GM21447 (cell line): ENCODE results near the gene HECW1.
"Not testable (repeated sequence)": the region's sequence is repeated elsewhere in the genome, so short reads cannot be mapped to it uniquely, and the experiment has no call there.

Source experiments
- ATAC-seq: cut with Tn5 transposase; IDR thresholded peaks from one replicate; pipeline ENCODE4 v1.9.1; 2021; ENCODE audit not compliant: unreplicated experiment

Gene HECW1

DNA sequence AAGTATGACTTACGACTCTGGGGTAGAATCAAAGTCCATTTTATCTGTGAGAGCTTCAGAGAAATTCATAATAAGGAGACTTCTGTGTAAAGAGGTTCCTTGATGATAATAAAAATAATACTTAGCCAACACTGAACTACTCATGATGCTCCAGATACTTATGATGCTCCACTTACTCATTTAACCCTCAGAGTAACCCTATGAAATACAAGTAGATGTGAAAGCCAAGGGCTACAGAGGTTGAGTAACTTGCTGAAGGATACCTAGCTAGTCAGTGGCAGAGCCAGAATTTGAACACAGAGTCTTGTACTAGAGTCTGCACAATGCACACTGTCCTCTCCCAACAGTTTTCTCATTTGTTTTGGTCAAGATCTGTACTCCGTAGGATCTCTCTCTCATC is 89.5 kb downstream of the HECW1 start:
- no peak for ATAC-seq

DNA sequence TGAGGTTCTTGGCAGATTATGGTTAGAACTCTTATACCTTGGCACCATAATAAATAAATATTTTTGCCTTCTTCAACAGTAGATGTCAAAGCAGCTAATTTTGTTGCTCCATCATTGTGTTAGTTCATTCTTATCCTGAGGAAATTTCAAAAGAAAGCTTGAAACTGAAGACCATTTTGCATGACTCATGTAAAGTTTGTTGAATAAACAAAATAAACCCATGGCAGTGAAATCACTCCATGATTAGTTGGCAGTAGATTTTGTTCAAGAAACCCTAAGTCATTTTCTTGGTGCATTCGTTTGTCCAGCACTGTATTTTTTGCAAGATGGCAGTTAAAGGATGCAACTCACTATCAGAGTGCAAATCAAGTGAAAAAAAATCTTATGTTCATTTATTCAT is 91.6 kb downstream of the HECW1 start:
- ATAC-seq: no peak

DNA sequence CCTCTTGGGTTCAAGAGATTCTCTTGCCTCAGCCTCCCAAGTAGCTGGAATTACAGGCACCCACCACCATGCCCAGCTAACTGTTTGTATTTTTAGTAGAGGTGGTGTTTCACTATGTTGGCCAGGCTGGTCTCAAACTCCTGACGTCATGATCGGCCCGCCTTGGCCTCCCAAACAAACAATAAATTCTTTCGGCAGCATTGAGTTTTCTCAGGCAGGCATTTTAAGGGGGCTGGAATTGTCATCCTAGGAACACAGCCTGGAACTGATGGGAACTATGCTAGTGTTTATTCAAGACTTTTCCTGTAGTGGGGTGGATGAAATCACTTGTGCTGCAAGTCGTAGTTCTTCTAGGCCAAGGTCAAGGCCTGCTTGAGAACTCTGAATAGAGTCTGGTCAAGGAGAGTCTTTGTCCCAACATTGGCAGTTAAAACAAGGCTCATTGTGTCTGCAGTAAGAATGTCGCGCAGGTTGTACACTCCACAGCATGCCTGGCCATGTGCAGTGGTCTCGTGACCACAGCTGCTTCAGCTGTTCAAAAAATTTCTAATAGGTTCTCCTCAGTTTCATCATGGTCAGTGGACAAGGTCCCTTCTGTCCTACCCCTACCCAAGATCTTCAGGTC is 92.8 kb downstream of the HECW1 start:
- ATAC-seq: no peak

DNA sequence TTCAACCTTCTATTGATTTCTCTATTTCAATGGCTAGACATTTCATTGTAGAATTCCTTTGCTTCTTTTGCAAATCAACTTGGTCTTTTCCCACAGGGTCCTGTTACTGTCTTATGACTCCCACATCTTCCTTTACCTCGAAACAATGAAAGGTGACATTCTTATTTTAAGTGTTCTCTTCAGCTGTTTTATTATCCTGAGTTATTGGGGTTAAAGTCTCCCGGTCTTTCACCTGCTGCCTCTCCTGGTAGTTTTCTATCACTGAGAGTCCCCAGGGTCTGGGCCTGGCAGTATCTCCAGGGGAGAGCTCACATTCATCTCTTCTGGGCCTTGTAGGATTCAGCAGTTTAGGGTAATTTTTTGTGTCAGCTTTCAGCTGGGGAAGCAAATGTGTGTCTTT is 95.8 kb downstream of the HECW1 start:
- no peak for ATAC-seq

DNA sequence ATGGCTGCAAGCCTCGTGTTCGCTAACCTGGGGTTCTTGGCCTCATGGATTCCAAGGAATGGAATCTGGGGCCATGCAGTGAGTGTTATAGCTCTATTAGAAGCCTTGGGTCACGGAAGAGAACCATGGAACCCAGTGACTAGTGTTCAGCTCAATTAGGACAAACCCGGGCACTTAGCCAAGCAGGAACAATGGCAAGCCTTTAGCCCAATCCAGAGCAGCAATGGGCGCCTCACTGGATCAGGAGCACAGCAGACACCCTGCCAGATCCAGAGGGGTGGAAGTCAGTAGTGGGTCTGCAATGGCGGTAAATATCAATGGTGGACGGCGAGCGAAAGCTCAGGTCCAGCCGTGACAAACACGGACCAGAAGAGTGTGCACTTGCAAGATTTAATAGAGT is 98.1 kb downstream of the HECW1 start:
- ATAC-seq: not testable (repeated sequence)

DNA sequence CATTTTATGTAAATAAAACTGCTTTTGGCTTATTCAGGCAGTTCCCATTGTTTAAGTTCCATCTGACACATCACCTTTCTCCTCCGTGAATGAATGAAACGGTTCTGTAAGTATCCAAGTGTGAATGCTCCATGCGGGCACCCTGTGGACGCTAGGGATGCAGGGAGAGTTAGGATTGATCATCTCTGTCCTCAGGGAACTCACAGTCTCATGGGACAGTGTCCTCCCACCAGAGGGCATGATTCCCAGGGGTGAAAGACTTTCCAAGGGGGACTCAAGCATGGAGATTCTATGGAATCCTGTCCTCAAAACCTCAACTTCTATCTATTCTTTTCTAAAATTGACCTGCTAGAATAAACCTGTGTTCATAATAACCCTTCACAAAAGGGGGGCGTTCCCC is 98.8 kb downstream of the HECW1 start:
- no peak for ATAC-seq

DNA sequence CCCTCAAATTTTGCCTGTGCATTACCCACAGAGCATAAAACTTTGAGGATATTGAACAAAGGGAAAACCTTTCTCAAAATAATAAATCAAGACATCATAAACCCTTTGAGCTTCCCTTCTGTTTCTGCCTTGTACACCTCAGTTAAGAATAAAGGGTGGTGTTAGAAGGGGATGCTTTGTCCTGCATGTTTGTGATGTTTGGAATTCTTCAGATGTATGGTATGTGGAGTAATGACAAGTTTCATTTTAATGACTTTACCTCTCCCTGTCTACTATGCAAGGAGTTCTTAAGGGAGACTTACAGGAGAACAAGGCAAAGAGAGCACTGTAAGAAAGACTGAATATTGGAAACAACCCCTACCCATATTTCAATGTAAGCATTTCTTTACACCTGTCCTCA is 99.2 kb downstream of the HECW1 start:
- no peak for ATAC-seq

DNA sequence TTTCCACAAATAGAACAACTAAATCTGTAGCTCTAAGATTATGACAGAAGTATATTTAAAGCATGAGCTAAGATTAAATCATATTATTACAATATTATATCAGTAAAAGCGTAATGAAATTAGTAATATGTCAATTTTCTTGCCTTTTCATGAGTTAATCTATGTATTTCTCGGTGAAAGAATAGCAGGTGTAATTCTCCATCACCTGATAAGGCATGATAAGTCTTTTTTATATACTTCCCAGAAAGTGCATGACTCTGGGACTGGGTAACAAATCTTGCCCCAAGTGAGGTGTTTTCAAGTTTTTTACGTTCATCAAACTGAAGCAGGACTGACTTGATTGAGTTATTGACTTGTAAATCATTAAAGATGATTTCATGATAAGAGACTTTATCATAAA is 100.5 kb downstream of the HECW1 start:
- no peak for ATAC-seq

DNA sequence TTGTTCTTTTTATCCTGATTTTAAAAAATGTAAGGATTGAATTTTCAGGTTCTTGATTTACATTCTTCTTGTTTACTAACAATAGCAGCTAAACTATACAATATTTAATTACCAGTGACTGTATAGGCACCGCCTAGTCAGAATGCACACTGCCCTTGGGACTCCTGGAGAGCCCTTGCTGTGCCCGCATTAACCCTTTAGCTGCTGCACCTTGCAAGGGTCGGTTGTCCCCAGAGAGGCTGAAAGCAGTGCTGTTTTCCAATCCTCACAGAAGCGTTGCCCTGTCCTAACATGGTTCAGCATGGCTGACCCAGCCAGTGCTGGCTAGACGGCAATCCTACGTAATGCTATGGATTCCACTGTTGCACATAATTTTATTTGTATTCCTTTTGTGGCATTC is 102.6 kb downstream of the HECW1 start:
- no peak for ATAC-seq

DNA sequence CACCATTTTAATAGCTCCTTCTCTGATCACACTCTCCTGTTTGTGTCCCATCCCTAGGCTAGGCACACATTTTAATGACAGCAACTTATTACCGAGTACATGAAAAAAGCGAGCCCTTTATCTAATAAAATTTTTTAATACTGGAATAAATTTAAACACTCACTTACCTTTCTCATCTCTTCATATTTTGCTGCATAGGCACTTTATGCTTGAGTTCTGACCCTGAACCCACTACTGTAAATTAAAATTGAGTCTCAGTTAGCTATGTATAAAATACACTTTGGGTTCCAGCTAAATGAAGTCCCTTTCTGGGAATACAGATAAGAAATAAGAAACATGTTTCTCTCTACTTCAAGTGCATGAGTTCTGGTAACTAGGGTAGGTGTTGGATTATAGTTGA is 104.6 kb downstream of the HECW1 start:
- ATAC-seq: no peak

DNA sequence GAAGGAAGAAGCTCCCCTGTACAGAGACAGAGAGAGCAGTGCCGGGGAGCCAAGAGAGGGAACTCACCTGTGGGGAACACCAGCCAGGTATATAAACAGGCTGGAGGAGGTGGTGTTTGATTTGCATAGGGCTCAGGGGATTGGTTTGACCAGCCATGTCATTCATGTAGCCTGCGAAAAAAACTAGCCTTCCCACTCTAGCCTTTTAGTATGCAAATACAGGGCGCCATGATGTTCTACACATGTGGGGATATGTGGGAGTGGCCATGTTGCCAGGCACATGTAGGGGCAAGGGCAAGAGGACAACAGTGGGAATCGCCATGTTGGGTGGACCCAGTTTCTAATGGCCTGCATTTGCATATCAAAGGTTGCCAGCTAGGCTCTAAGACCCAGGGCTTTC is 106.5 kb downstream of the HECW1 start:
- ATAC-seq: not testable (repeated sequence)

DNA sequence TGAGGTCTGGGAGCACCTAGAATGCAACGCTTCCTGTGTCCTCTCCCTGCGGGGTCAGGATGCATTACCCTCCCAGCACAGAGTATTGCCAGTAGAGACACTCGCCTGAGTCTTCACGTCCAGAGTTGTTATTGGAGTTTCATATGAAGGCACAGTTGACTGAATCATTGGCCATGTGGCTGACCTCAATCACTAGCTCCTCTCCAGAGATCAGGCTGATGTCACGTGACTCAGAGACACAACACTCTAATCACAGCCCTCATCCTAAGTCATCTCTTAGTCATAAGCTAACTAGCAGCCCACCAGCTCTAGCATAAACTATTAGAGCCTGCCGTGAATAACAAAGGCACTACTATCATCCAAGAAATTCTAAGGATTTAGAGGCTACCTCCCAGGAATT is 107.8 kb downstream of the HECW1 start:
- ATAC-seq: no peak

DNA sequence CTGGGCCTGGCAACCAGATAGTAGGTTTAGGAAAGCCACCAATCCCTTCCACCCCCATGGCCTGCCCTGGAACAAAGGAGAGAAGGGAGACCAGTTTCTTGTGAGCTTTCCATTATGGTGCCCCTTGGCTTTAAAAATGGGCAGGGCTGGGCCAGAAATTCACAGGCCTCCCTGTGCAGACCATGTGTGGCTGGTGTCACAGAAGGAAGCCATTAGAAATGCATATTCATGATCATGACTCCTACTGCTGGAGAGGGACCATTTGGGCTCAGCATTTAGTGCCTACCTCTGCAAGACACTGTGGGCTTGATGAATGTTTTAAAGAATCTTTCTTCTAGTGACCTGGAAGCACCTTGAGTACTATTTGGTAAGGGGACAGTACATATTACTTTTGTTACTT is 108.3 kb downstream of the HECW1 start:
- no peak for ATAC-seq

DNA sequence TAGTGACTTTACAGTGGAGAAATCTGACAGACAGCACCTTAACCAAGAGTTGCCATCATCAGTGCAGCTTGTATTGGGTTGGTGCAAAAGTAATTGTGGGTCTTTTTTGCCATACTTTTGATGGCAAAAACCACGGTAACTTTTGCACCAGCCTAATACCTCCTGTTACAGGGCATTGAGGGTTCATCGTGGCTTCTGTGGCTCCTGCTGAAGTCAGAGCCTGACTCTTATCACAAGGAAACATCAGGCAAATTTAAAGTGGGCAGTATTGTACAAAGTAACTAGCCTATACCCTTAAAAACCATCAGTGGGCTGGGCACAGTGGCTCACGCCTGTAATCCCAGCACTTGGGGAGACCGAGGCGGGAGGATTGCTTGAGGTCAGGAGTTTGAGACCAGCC is 117.4 kb downstream of the HECW1 start:
- ATAC-seq: no peak

DNA sequence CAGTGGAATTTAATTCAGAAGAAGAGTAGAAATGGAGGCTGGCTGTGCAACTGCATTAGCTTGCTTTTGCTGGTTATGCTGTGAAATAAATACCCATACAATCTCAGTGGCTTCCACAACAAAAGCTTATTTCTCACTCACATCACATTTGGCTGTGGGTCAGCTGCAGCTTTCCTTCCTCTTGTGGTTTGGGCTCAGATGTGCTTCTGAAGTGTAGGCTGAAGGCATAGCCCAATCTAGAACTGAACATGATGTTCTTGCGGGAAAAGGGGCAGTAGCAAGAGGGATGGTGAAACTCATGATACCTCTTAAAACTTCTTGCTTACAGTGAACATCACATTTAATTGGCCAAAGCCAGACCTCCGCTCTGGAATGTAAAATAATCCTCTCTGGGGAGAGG is 119.9 kb downstream of the HECW1 start:
- ATAC-seq: no peak

DNA sequence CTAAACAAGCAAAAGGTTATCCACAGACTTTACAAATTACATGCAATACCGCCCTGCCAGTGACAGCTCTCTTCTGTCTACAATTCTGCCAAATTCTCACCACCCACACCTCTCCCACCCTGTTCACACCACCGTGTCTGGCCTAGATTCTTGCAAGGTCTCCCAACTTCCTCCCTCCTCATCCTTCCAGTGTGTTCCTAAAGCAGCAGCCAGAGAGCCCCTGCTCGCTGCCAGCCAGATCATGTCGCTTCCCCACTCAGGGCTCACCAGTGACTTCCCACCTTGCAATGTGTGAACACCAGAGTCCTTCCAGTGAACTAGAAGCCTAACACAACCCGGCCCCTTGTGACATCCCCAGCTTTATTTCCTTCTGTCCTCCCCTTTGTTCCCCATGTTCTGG is 121.6 kb downstream of the HECW1 start:
- ATAC-seq: no peak

DNA sequence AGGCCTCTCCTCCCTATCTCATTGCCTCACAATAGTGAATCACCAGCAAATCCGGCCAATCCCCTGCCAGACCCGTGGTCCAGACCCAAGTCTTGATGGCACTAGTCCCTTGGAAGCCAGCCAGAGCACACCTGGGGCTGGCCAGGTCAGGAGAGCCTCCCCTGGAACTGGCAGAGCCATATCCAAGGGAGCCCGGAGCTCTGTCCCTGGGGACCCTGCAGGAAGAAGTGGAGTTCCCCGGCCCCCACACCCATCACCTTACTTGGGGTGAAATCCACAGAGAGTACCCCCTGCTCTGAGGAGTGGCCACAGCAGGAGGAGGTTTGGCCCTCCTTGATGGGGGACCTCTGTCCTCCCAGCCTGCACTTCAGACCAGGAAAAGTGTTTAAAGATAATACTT is 122.5 kb downstream of the HECW1 start:
- ATAC-seq: no peak

DNA sequence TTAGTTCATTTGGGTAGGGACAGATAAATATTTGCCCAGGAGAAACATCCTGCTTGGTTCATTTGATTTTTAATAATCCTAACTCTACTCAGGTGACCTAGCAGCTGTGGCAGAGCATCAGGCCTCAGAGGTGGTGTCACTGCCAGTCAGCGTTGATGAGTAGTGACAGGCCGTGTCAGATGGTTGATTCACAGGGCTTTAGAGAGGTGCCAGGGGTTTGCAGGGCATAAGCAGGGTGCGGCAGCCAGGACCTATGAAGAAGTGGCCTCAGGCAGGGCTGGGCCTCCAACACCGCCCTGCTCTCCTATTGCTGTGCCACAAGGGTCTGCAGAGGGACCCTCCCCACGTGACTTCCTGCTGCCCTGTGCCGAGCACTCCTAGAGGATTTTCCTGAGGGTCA is 128.1 kb downstream of the HECW1 start:
- no peak for ATAC-seq

DNA sequence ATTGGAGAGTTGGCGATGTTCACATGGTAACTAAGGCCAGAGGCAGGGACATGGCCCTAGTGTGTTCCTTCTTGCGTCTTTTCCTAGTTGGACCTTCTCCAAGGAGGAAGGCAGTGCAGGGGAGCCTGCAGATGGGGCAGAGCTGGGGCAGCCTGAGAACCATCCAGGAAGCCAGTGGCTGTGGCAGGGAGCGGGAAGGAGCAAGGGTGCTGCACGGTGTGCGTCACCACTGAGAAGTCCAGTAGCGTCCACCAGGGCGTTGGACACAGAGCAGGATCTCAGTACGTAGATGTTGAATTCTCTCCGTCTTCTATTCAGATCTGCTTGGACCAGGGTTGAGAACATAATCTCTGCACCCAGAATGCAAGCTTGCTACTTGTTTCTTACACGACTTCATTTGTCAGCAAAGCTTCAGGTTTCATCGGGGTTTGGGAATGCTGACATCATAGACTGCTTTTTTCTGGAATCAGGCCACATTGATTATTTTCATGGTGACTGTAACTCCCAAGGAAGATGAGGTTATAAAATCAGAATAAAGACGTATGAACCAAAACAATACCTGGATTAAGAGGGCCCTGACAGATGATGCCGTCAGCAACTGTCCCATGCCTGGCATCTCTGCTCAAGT is 130.3 kb downstream of the HECW1 start:
- ATAC-seq: no peak

DNA sequence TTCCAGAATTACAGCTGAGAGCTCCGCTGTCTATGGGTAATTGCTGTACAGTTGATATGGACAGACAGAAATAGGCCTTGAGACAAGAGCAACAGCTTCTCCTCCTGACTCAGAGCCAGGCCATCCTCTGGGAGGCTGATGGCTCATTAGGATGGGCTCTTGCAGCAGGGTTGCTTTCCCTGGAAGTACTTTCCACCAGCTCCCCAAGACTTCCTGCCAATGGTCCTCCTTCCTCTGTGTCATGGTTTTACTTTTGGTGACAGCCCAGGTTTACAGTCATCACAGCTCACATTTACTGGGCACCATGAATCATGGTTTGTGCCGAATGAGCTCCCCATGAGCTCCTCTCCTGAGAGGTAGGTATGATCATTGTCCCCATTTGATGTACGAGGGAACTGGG is 131.8 kb downstream of the HECW1 start:
- ATAC-seq: no peak

DNA sequence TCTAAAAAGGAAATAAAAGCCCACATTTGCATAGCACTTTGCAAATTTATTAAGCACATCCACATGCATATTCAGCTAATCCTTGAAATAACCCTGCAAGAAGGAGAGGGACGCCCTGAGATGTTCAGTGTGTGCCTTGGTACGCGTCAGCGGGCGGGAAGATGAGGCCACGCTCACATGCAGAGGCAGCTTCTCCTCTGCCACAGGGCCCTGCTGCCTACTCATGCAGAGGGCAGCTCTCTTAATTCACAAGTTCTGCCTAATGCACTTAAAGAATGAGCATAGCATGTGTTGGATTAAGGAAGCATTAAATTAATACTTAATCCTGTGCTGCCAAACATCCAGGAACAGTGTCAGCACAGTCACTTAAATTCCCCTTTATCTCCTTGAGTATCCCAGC is 132.3 kb downstream of the HECW1 start:
- ATAC-seq: no peak

DNA sequence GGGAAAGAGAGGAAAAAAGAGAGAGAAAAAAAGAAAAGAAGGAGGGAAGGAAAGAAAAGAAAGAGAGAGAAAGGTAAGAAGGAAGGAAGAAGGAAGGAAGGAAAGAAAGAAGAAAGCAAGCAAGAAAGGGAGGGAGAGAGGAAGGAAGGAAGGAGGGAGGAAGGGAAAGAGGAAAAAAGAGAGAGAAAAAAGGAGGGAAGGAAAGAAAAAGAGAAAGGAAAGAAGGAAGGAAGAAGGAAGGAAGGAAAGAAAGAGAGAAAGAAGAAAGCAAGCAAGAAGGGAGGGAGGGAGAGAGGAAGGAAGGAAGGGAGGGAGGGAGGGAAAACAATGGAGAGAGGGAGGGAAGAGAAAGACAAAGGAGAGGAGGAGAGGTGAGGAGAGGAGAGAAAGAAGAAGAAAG is 135.3 kb downstream of the HECW1 start:
- no peak for ATAC-seq

DNA sequence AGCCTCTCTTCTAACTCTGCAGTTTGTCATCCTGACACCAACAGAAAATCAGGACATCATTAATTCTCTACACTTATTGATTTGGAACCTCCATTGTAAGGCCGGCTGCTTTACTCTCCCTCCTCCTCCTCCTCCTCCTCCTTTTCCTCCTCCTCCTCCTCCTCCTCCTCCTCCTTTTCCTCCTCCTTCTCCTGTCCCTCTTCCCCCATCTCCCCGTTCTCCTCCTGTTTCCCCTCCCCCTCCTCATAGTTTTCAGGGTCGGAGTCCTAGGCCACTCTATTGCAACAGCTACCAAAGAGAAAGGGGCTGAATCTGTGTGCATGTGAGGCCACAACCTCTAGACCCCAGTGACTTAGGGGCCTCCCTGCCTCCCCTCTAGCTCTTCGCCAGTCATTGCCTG is 136.1 kb downstream of the HECW1 start:
- ATAC-seq: no peak
